Endothelial cell of umbilical vein (primary cell): ENCODE measurements around the gene ZFPM1.

Source experiments
- EZH2 ChIP-seq: IDR thresholded peaks from 2 replicates; pipeline ENCODE4 v1.6.1; 2012; ENCODE audit warnings: borderline replicate concordance, low read depth, mild to moderate bottlenecking, moderate library complexity, low read length, inconsistent platforms; ENCODE audit not compliant: severe bottlenecking
- FOS ChIP-seq: IDR thresholded peaks from 2 replicates; pipeline ENCODE4 v1.6.1; 2011; ENCODE audit warnings: mild to moderate bottlenecking, low read length, moderate library complexity, borderline replicate concordance; ENCODE audit not compliant: insufficient read depth
- GATA2 ChIP-seq: IDR thresholded peaks from 2 replicates; pipeline ENCODE4 v1.7.0; 2011; ENCODE audit warnings: low read depth, mild to moderate bottlenecking, moderate library complexity, mixed read lengths, low read length; ENCODE audit not compliant: insufficient read length, insufficient read depth
- JUN ChIP-seq: IDR thresholded peaks from 2 replicates; pipeline ENCODE4 v1.6.1; 2011; ENCODE audit warnings: borderline replicate concordance, low read depth; ENCODE audit not compliant: insufficient read length, insufficient read depth
- MYC ChIP-seq: IDR thresholded peaks from one replicate; pipeline ENCODE4 v1.6.1; 2011; ENCODE audit warnings: mild to moderate bottlenecking, low read depth, low read length
- POLR2A ChIP-seq: IDR thresholded peaks from 2 replicates; pipeline ENCODE4 v1.6.1; 2012; ENCODE audit warnings: low read depth, mild to moderate bottlenecking, control low read depth, low read length
- POLR2AphosphoS5 ChIP-seq: IDR thresholded peaks from 2 replicates; pipeline ENCODE4 v1.6.1; 2012; ENCODE audit warnings: low read depth, mild to moderate bottlenecking, control low read depth, low read length, moderate library complexity; ENCODE audit not compliant: insufficient read depth
- TF ChIP-seq, protein P1 (sequence below), 2 donors: IDR thresholded peaks; 1 replicate in 1 of 2; 2 replicates in 1 of 2; pipeline ENCODE4 v1.5.1; 2011; ENCODE audit warnings: low read length in 2 of 2, mild to moderate bottlenecking in 2 of 2, moderate library complexity in 2 of 2, control low read depth in 1 of 2, inconsistent platforms in 1 of 2, low read depth in 1 of 2; ENCODE audit not compliant: insufficient read depth in 1 of 2; ENCODE audit errors: extremely low read depth in 1 of 2
- TF ChIP-seq, protein P2 (sequence below): IDR thresholded peaks from 2 replicates; pipeline ENCODE4 v1.6.1; 2011; ENCODE audit not compliant: insufficient read depth, insufficient read length

DNA sequence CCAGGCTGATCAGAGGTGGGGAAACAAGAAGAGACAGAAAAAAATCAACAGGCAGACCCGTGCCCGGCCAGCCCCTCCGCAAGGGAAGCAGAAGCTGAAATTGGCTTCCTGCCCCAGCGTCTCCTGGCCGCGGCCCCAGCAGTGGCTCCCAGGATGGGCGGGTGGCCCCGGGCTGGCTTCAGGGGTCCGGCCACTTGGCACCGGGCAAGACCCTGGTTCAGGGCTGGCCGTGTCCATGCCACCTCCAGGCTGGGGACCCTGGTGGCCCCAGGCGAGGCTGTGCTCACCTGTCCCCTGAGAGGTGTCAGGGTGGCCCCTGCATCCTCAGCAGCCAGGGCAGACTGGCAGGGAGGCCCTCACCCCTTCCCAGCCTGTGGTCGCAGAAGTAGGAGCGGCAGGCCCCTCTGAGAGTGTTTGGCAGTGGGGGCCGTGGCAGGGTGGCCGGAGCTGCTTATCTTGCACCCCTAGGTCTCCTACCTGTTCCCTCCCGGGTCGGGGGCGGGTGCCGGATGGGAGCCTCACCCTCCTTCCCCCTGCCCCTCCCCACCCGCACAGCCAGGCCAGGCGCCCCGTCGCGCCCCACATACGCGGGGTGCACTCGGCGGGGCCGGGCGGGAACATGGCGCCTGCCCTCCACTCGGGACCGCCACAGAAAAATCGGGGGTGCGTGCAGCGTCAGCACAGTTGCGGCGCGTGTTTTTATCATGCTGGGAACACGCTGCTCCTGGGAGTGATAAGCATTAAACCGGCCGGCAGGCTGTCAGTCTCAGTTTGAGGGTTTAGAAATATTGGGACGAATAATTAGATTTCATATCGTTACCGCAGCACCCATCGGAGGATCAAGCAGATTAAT, 70.5 kb downstream of the ZFPM1 start:
- TF ChIP-seq, protein P1, sequence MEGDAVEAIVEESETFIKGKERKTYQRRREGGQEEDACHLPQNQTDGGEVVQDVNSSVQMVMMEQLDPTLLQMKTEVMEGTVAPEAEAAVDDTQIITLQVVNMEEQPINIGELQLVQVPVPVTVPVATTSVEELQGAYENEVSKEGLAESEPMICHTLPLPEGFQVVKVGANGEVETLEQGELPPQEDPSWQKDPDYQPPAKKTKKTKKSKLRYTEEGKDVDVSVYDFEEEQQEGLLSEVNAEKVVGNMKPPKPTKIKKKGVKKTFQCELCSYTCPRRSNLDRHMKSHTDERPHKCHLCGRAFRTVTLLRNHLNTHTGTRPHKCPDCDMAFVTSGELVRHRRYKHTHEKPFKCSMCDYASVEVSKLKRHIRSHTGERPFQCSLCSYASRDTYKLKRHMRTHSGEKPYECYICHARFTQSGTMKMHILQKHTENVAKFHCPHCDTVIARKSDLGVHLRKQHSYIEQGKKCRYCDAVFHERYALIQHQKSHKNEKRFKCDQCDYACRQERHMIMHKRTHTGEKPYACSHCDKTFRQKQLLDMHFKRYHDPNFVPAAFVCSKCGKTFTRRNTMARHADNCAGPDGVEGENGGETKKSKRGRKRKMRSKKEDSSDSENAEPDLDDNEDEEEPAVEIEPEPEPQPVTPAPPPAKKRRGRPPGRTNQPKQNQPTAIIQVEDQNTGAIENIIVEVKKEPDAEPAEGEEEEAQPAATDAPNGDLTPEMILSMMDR (IDR thresholded peaks at IDR 0.05; ENCODE audit: extremely low read depth in 1 of 2, insufficient read depth in 1 of 2, low read depth in 1 of 2, low read length in 2 of 2): no peak
- no peak for TF ChIP-seq FOS
- no peak for TF ChIP-seq MYC
- no peak for TF ChIP-seq EZH2
- TF ChIP-seq POLR2AphosphoS5: no peak
- no peak for TF ChIP-seq POLR2A
- no peak for TF ChIP-seq GATA2
- TF ChIP-seq JUN: no peak
- TF ChIP-seq, protein P2, sequence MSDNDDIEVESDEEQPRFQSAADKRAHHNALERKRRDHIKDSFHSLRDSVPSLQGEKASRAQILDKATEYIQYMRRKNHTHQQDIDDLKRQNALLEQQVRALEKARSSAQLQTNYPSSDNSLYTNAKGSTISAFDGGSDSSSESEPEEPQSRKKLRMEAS: no peak
